Vagina (tissue), 2 donors: ENCODE measurements around the gene CHST7. TPM values are rescaled to one million over a fixed set of nuclear protein-coding genes. Genes with fewer than 3 reads are reported as not detected.

Experiments
- DNase-seq, 2 donors: peaks; one replicate each; pipeline ENCODE4 v3.0.0-alpha.2; 2017; ENCODE audit errors: extremely low spot score in 2 of 2
- H3K27ac ChIP-seq: fragments of 200-600 bp; sonication (generic); one replicate; pipeline ENCODE4 v1.5.1; 2019
- H3K27me3 ChIP-seq: fragments of 200-600 bp; sonication (generic); one replicate; pipeline ENCODE4 v1.5.1; 2019
- H3K36me3 ChIP-seq, 2 donors: fragments of 200-600 bp; sonication (generic); one replicate each; pipeline ENCODE4 v1.5.1; 2017 to 2019
- H3K4me1 ChIP-seq: fragments of 200-600 bp; sonication (generic); one replicate; pipeline ENCODE4 v1.5.1; 2019
- H3K4me3 ChIP-seq, 2 donors: fragments of 200-600 bp; sonication (generic); 1 replicate in 1 of 2; 2 replicates in 1 of 2; pipeline ENCODE4 v1.5.1; 2016 to 2019
- H3K9me3 ChIP-seq: fragments of 200-600 bp; sonication (generic); one replicate; pipeline ENCODE4 v1.5.1; 2019
- POLR2A ChIP-seq, 2 donors: fragments of 450-650 bp; IDR thresholded peaks; one replicate each; pipeline ENCODE4 v1.6.1; 2017; ENCODE audit warnings: antibody characterized with exemption in 2 of 2, mild to moderate bottlenecking in 2 of 2, moderate library complexity in 2 of 2
- POLR2AphosphoS5 ChIP-seq, 2 donors: sonication (generic); formaldehyde crosslinking; IDR thresholded peaks; one replicate each; pipeline ENCODE4 v1.9.0; 2017; ENCODE audit warnings: antibody characterized with exemption in 2 of 2, mild to moderate bottlenecking in 2 of 2, low read depth in 1 of 2; ENCODE audit not compliant: insufficient read depth in 1 of 2
- intact Hi-C: fragments of 100-400 bp; cut with DNase I; formaldehyde crosslinking; loops from one replicate; pipeline ENCODE4 v1.15.1; 2023
- total RNA-seq: library from RNA; depleted of rRNA; stranded (reverse); fragments of >200 nt; gene quantifications from one replicate; pipeline ENCODE4 v1.2.3, GENCODE V29; 2016
- TF ChIP-seq, protein P1 (sequence below), 3 experiments: fragments of 450-650 bp in 2 of 3; fragments of 200-600 bp in 1 of 3; sonication (generic) in 1 of 3; IDR thresholded peaks; one replicate each; pipeline ENCODE4 v1.5.1; 2017 to 2019; ENCODE audit warnings: antibody characterized with exemption in 3 of 3, mild to moderate bottlenecking in 2 of 3, moderate library complexity in 2 of 3

The CHST7 gene
- total RNA-seq, 1 donor from 2014 or later, result 20.6 TPM

DNA sequence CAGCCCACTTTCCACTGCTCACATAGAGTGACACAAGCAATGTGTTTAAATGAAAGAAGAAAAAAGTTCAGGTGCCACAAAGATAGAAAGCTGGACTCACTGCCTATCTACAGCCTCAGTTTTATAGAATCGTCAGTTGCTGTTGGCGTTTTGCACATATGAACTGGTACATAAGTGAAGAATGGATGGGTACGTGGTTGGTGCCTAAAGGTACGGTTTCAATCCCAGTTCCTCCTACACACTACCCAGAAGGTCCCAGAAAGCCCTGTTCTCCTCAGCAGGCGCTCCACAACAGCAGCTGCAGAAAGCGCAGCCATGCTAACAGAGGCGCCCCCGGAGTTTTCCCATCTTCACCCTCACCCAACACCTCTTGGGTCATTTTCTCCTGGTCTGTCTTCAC, 23.6 kb downstream of the CHST7 start:
- no peak for DNase-seq
- no peaks in the 10 kb centered on the region for H3K4me1 ChIP-seq
- no peak overlapping the region for H3K4me3 ChIP-seq
- TF ChIP-seq POLR2AphosphoS5 (IDR thresholded peaks at IDR 0.05; ENCODE audit: insufficient read depth in 1 of 2, low read depth in 1 of 2) (no peak), POLR2A (IDR thresholded peaks at IDR 0.05) (no peak)
- TF ChIP-seq, protein P1, sequence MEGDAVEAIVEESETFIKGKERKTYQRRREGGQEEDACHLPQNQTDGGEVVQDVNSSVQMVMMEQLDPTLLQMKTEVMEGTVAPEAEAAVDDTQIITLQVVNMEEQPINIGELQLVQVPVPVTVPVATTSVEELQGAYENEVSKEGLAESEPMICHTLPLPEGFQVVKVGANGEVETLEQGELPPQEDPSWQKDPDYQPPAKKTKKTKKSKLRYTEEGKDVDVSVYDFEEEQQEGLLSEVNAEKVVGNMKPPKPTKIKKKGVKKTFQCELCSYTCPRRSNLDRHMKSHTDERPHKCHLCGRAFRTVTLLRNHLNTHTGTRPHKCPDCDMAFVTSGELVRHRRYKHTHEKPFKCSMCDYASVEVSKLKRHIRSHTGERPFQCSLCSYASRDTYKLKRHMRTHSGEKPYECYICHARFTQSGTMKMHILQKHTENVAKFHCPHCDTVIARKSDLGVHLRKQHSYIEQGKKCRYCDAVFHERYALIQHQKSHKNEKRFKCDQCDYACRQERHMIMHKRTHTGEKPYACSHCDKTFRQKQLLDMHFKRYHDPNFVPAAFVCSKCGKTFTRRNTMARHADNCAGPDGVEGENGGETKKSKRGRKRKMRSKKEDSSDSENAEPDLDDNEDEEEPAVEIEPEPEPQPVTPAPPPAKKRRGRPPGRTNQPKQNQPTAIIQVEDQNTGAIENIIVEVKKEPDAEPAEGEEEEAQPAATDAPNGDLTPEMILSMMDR (IDR thresholded peaks at IDR 0.05), result no peak
- no peaks in the 10 kb centered on the region for H3K27me3 ChIP-seq
- H3K9me3 ChIP-seq, result no peaks in the 10 kb centered on the region
- no peak overlapping the region for H3K27ac ChIP-seq
- intact Hi-C loops, result no loop called here
- H3K36me3 ChIP-seq, result no peaks in the 10 kb centered on the region

DNA sequence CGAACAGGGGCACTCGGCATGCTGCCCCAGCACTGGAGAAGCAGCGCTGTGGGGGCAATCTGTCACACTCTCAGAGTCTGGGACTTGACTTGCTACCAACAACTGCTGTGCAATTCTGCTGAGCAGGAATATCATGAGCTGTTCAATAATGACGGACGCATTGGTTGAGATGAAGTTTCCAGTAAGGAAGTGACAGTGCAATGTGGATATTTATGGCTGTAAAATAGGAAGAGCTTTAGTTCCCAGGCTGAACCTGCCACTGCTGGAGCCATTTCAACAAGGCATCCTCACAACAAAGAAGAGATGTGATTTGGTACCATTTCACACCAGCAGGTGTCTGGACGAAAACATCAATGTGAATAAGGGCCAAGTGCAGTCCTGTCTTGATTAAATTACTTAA, 24.2 kb downstream of the CHST7 start:
- intact Hi-C loops, result no loop called here
- no peaks in the 10 kb centered on the region for H3K36me3 ChIP-seq
- no peaks in the 10 kb centered on the region for H3K4me1 ChIP-seq
- H3K27me3 ChIP-seq, result no peaks in the 10 kb centered on the region
- no peak overlapping the region for H3K27ac ChIP-seq
- DNase-seq, result no peak
- no peaks in the 10 kb centered on the region for H3K9me3 ChIP-seq
- no peak for TF ChIP-seq POLR2AphosphoS5 (IDR thresholded peaks at IDR 0.05; ENCODE audit: insufficient read depth in 1 of 2, low read depth in 1 of 2)
- TF ChIP-seq POLR2A (IDR thresholded peaks at IDR 0.05), result no peak
- TF ChIP-seq, protein P1 (IDR thresholded peaks at IDR 0.05), result no peak
- no peak overlapping the region for H3K4me3 ChIP-seq

DNA sequence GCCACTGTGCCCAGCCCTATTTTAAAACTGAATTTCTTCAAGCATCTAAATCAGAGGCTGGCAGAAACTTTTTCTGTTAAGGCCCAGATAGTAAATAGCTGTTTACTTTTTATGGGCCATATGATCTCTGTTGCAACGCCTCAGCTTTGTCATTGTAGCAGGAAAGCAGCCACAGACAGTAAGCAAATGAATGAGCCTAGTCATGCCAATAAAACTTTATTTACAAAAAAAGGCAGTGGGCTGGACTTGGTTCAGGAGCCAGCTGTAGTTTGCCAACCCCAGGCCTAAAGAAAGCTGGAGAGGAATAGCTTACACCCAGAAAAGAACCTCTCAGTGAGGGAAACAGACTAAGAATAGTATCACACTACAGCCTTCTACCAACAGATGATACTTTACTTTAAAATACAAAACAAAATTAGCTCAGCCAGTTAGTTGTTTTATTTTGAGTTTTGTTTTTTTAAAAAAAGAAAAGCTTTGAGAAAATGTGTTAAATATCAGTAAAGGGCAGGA, 25.5 kb downstream of the CHST7 start:
- no peak for DNase-seq
- H3K4me3 ChIP-seq, result no peak overlapping the region
- H3K9me3 ChIP-seq, result no peaks in the 10 kb centered on the region
- intact Hi-C loops, result no loop called here
- H3K4me1 ChIP-seq, result no peaks in the 10 kb centered on the region
- no peaks in the 10 kb centered on the region for H3K36me3 ChIP-seq
- TF ChIP-seq, protein P1 (IDR thresholded peaks at IDR 0.05), result no peak
- TF ChIP-seq POLR2AphosphoS5 (IDR thresholded peaks at IDR 0.05; ENCODE audit: insufficient read depth in 1 of 2, low read depth in 1 of 2), result no peak
- TF ChIP-seq POLR2A (IDR thresholded peaks at IDR 0.05), result no peak
- H3K27ac ChIP-seq, result no peak overlapping the region
- no peaks in the 10 kb centered on the region for H3K27me3 ChIP-seq

DNA sequence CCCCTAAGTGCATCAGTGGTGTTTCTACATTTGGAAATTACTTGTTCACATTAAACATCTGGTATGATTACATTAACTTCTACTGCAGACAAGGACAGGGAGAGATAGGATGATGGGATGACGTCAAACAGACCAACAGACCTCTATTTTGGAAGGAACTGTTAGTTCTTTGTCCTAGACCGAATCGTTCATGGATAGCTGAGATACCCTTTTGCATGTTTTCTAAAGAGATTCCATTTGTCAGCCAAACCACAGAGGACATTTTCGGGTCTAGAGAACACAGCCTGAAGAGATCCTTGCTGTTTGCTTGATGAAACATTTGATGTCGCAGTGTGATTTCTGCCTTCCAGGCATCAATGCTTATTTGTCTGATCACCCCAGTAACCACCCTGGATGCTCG, 27.7 kb downstream of the CHST7 start:
- intact Hi-C loops, result no loop called here
- Histone ChIP-seq H3K36me3 (no peaks in the 10 kb centered on the region), H3K27me3 (no peaks in the 10 kb centered on the region), H3K4me1 (no peaks in the 10 kb centered on the region), H3K27ac (no peak overlapping the region), H3K9me3 (no peaks in the 10 kb centered on the region), H3K4me3 (no peak overlapping the region)
- DNase-seq, result no peak
- TF ChIP-seq POLR2AphosphoS5 (IDR thresholded peaks at IDR 0.05; ENCODE audit: insufficient read depth in 1 of 2, low read depth in 1 of 2) (no peak), POLR2A (IDR thresholded peaks at IDR 0.05) (no peak)
- TF ChIP-seq, protein P1 (IDR thresholded peaks at IDR 0.05), result no peak

DNA sequence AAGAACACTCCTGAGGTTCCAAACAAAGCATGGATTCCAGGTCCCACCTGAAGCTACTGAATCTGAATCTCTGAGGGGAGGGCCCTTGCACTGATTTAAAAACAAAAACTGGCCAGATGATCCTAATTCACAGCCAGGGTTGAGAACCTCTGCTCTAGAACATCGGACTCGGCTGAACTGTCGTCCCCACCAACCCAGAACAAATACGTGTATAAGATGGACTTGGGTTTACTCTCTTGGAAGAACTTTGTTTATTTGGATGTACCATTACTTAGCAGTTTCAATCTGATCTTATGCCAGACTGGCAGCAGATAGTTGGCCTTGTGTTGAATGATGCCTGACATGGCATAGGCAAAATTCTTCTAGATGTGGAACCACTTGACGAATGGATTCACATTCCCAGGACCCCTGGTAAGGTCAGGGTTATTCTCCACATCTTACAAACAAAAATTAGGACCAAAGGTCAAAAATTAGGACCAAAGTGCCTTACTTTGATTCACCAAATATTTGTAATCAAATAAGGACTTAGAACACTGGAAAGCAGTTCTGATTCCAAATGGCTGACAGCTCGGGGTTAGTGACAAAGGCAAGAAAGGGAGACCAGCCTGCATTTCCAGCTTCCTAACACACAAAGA, 29.0 kb downstream of the CHST7 start:
- H3K4me1 ChIP-seq, result no peaks in the 10 kb centered on the region
- no peak for DNase-seq

More for the DNA sequence above, 29.0 kb downstream of the CHST7 start:
- H3K4me3 ChIP-seq, result no peak overlapping the region
- H3K27me3 ChIP-seq, result no peaks in the 10 kb centered on the region
- TF ChIP-seq, protein P1 (IDR thresholded peaks at IDR 0.05), result no peak
- TF ChIP-seq POLR2A (IDR thresholded peaks at IDR 0.05) (no peak), POLR2AphosphoS5 (IDR thresholded peaks at IDR 0.05; ENCODE audit: insufficient read depth in 1 of 2, low read depth in 1 of 2) (no peak)
- H3K9me3 ChIP-seq, result no peaks in the 10 kb centered on the region
- no peaks in the 10 kb centered on the region for H3K36me3 ChIP-seq
- intact Hi-C loops, result no loop called here
- H3K27ac ChIP-seq, result no peak overlapping the region
